ENCODE measurements around the gene GINS3. TPM values are rescaled to one million over a fixed set of nuclear protein-coding genes. Genes with fewer than 3 reads are reported as not detected.
"Not testable (repeated sequence)": the region's sequence is repeated elsewhere in the genome, so short reads cannot be mapped to it uniquely, and the experiment has no call there.

The GINS3 gene
- total RNA-seq, 1 donor from 2014 or later, result 25.0 TPM

GRCh38 chr16:58409316-58409973 lies 17.2 kb downstream of the GINS3 start:
- intact Hi-C loops (cut with micrococcal nuclease), result loop anchor here (10.0 kb wide), 1 partner anchor 45 kb away; no protein-coding TSS in a partner anchor
- H3K4me3 Mint-ChIP-seq, result no peak overlapping the region
- H3K27ac Mint-ChIP-seq, result no peak overlapping the region
- DNase-seq, result no peak
- H3K36me3 Mint-ChIP-seq (ENCODE audit: low read depth), result peaks cover under 1% of the 10 kb centered on the region
- H3K27me3 Mint-ChIP-seq, result peaks cover 2% of the 10 kb centered on the region
- H3K4me1 Mint-ChIP-seq, result no peaks in the 10 kb centered on the region
- H3K9me3 Mint-ChIP-seq, result no peaks in the 10 kb centered on the region

- Mint-ChIP-seq H3K4me1 (no peaks in the 10 kb centered on the region), H3K36me3 (ENCODE audit: low read depth) (no peaks in the 10 kb centered on the region), H3K9me3 (no peaks in the 10 kb centered on the region), H3K27ac (no peak overlapping the region), H3K4me3 (no peak overlapping the region), H3K27me3 (peaks cover 2% of the 10 kb centered on the region)
- intact Hi-C loops (cut with micrococcal nuclease), result no loop called here
- DNase-seq, result no peak
Measured at GRCh38 chr16:58411336-58411735, 19.1 kb downstream of the GINS3 start.

- intact Hi-C loops (cut with micrococcal nuclease), result no loop called here
- no peak for DNase-seq
- Mint-ChIP-seq H3K36me3 (ENCODE audit: low read depth) (no peaks in the 10 kb centered on the region), H3K9me3 (no peaks in the 10 kb centered on the region), H3K27me3 (peaks cover 2% of the 10 kb centered on the region), H3K4me1 (no peaks in the 10 kb centered on the region), H3K4me3 (no peak overlapping the region), H3K27ac (no peak overlapping the region)
Measured at GRCh38 chr16:58411736-58412614, 19.7 kb downstream of the GINS3 start.

- H3K27me3 Mint-ChIP-seq; H3K4me3 Mint-ChIP-seq; H3K36me3 Mint-ChIP-seq (ENCODE audit: low read depth); DNase-seq; H3K9me3 Mint-ChIP-seq; H3K27ac Mint-ChIP-seq; H3K4me1 Mint-ChIP-seq; intact Hi-C loops (cut with micrococcal nuclease): not testable (repeated sequence)
Measured at GRCh38 chr16:58412615-58412970, 20.3 kb downstream of the GINS3 start.

GRCh38 chr16:58413359-58413758 lies 21.1 kb downstream of the GINS3 start:
- Mint-ChIP-seq H3K36me3 (ENCODE audit: low read depth) (no peaks in the 10 kb centered on the region), H3K9me3 (no peaks in the 10 kb centered on the region), H3K4me1 (no peaks in the 10 kb centered on the region), H3K27me3 (peaks cover 2% of the 10 kb centered on the region), H3K4me3 (no peak overlapping the region), H3K27ac (no peak overlapping the region)
- no peak for DNase-seq
- intact Hi-C loops (cut with micrococcal nuclease), result no loop called here

- intact Hi-C loops (cut with micrococcal nuclease), result no loop called here
- Mint-ChIP-seq H3K9me3 (no peaks in the 10 kb centered on the region), H3K36me3 (ENCODE audit: low read depth) (no peaks in the 10 kb centered on the region), H3K4me3 (no peak overlapping the region), H3K27ac (no peak overlapping the region), H3K4me1 (no peaks in the 10 kb centered on the region), H3K27me3 (peaks cover 2% of the 10 kb centered on the region)
- DNase-seq, result no peak
Measured at GRCh38 chr16:58415003-58415402, 22.7 kb downstream of the GINS3 start.

- H3K9me3 Mint-ChIP-seq; H3K4me3 Mint-ChIP-seq; intact Hi-C loops (cut with micrococcal nuclease); DNase-seq; H3K27me3 Mint-ChIP-seq; H3K27ac Mint-ChIP-seq; H3K4me1 Mint-ChIP-seq; H3K36me3 Mint-ChIP-seq (ENCODE audit: low read depth): not testable (repeated sequence)
Measured at GRCh38 chr16:58415961-58416360, 23.7 kb downstream of the GINS3 start.

GRCh38 chr16:58417035-58417434 lies 24.8 kb downstream of the GINS3 start:
- Mint-ChIP-seq H3K36me3 (ENCODE audit: low read depth) (no peaks in the 10 kb centered on the region), H3K27me3 (peaks cover 2% of the 10 kb centered on the region), H3K27ac (no peak overlapping the region), H3K4me1 (no peaks in the 10 kb centered on the region), H3K4me3 (no peak overlapping the region), H3K9me3 (no peaks in the 10 kb centered on the region)
- DNase-seq, result no peak
- intact Hi-C loops (cut with micrococcal nuclease), result no loop called here

GRCh38 chr16:58417600-58417999 lies 25.3 kb downstream of the GINS3 start:
- no peaks in the 10 kb centered on the region for H3K9me3 Mint-ChIP-seq
- H3K27me3 Mint-ChIP-seq, result peaks cover 2% of the 10 kb centered on the region
- H3K4me1 Mint-ChIP-seq, result no peaks in the 10 kb centered on the region
- H3K27ac Mint-ChIP-seq, result no peak overlapping the region
- no peak overlapping the region for H3K4me3 Mint-ChIP-seq
- intact Hi-C loops (cut with micrococcal nuclease), result no loop called here
- no peak for DNase-seq
- H3K36me3 Mint-ChIP-seq (ENCODE audit: low read depth), result no peaks in the 10 kb centered on the region

- Mint-ChIP-seq H3K27ac (no peak overlapping the region), H3K27me3 (peaks cover 4% of the 10 kb centered on the region), H3K9me3 (no peaks in the 10 kb centered on the region), H3K36me3 (ENCODE audit: low read depth) (no peaks in the 10 kb centered on the region), H3K4me3 (no peak overlapping the region), H3K4me1 (no peaks in the 10 kb centered on the region)
- intact Hi-C loops (cut with micrococcal nuclease), result no loop called here
- DNase-seq, result no peak
Measured at GRCh38 chr16:58418026-58418425, 25.8 kb downstream of the GINS3 start.

- H3K36me3 Mint-ChIP-seq (ENCODE audit: low read depth), result no peaks in the 10 kb centered on the region
- H3K4me1 Mint-ChIP-seq, result no peaks in the 10 kb centered on the region
- no peak overlapping the region for H3K27ac Mint-ChIP-seq
- no peak for DNase-seq
- no peaks in the 10 kb centered on the region for H3K9me3 Mint-ChIP-seq
- H3K4me3 Mint-ChIP-seq, result no peak overlapping the region
- intact Hi-C loops (cut with micrococcal nuclease), result no loop called here
- peaks cover 2% of the 10 kb centered on the region for H3K27me3 Mint-ChIP-seq
Measured at GRCh38 chr16:58418601-58419000, 26.3 kb downstream of the GINS3 start.

- Mint-ChIP-seq H3K9me3 (no peaks in the 10 kb centered on the region), H3K4me1 (no peaks in the 10 kb centered on the region), H3K4me3 (no peak overlapping the region), H3K27me3 (peaks cover 2% of the 10 kb centered on the region), H3K36me3 (ENCODE audit: low read depth) (no peaks in the 10 kb centered on the region), H3K27ac (no peak overlapping the region)
- intact Hi-C loops (cut with micrococcal nuclease), result no loop called here
- no peak for DNase-seq
Measured at GRCh38 chr16:58419241-58419990, 27.1 kb downstream of the GINS3 start.

GRCh38 chr16:58421059-58421458 lies 28.8 kb downstream of the GINS3 start:
- Mint-ChIP-seq H3K4me1 (peaks cover 10% of the 10 kb centered on the region), H3K4me3 (no peak overlapping the region), H3K9me3 (no peaks in the 10 kb centered on the region), H3K27ac (no peak overlapping the region), H3K36me3 (ENCODE audit: low read depth) (no peaks in the 10 kb centered on the region), H3K27me3 (peaks cover 2% of the 10 kb centered on the region)
- intact Hi-C loops (cut with micrococcal nuclease), result no loop called here
- no peak for DNase-seq

- no peak overlapping the region for H3K27ac Mint-ChIP-seq
- intact Hi-C loops (cut with micrococcal nuclease), result no loop called here
- H3K4me3 Mint-ChIP-seq, result no peak overlapping the region
- peaks cover 2% of the 10 kb centered on the region for H3K27me3 Mint-ChIP-seq
- H3K9me3 Mint-ChIP-seq, result no peaks in the 10 kb centered on the region
- H3K4me1 Mint-ChIP-seq, result peaks cover 12% of the 10 kb centered on the region
- no peak for DNase-seq
- no peaks in the 10 kb centered on the region for H3K36me3 Mint-ChIP-seq (ENCODE audit: low read depth)
Measured at GRCh38 chr16:58421529-58421928, 29.3 kb downstream of the GINS3 start.
